ENCODE data around the gene FIZ1.

Gene FIZ1

DNA sequence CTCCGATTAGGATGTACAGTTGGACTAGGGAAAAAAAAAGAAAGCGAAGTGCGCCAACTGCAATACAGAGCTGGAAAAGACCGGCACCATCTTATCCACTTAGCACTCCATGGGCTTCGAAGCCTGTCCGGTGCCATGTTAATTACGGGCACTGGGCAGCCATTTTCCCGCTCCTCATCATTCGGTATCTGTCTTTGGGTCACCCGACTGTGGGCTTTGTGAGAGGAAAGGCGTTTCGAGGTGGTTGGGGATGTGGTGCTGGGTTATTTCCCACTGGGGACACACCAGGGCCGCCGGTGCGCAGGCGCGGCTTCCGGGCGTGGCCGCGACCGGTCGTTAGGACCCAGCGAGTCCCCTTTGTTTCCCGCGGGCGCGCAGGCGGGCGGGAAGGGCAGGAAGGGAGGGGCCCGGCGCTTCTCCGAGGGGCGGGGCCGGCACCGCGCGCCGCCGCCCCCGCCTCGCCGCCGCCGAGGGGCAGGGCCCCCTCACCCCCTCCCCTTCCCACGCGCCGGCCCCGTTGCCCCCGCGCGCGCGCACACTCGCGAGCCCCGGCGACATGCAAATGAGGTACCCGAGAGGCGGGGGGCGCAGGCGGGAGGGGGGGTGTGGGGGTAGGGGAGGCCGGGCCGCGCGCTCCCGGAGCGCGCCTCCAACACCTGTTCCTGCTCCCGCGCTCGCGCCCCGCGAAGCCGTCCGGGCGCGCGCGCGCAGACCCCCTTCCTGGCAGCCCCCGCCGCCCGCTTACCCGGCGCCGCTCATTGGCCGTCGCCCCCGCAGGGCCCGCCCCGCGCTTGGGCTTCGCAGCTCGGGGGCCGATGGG, 735 bp upstream of the FIZ1 start, which contains the start of gene ZNF524:
Gene ZNF524, plus strand, starts transcription at position 447 of the 820 bp plus-strand sequence. CDS start 1,825 bp downstream, outside the sequence.
- peak within 1 kb of the TSS; percentile 95 for H3K4me3 ChIP-seq (ENCODE audit: low read depth, low read length)
- TF ChIP-seq CTCF (IDR thresholded peaks at IDR 0.05; ENCODE audit: borderline replicate concordance, insufficient read depth, low read depth, low read length): no peak

DNA sequence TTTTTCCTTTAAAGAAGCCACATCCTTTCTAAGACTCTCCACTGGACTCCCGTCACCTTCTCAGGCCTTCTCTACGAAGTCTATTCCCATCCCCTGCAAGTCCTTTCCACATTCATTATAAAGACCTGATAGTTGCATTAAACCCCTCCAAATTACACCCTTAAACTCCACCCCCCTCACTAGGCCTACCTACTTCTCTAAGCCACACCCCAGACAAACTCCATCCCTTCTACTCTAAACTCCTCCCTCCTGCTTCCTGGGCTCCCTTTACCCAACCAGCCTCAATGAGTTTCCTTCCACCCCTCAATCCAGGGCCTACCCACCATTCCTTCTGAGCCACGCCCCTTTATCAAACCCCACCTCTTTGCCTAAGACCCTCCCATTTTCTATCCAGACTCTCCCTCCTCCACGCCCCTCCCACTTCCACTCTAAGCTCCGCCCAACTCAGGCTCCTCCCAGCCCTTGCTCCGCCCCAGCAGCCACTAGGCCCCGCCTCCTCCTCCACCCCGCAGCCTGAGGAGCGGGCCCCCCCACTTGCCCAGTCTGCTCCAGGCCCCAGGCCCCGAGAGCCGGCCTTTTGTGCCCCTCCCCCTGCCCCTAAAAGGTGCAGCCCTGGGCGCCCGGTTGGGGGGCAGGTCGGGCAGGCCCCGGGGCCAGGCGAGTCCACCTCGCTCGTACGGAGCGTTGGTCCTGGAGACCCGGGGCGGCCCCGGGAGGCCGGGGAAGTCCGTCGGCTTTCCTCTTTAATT, 424 bp downstream of the FIZ1 start:
- H3K4me3 ChIP-seq (ENCODE audit: low read depth, low read length): peak overlapping the region; percentile 95
- no peak for TF ChIP-seq CTCF (IDR thresholded peaks at IDR 0.05; ENCODE audit: borderline replicate concordance, insufficient read depth, low read depth, low read length)

- H3K4me3 ChIP-seq (ENCODE audit: low read depth, low read length): no peak overlapping the region
- no peak for TF ChIP-seq CTCF (IDR thresholded peaks at IDR 0.05; ENCODE audit: borderline replicate concordance, insufficient read depth, low read depth, low read length)
These were observed 1.3 kb downstream of the FIZ1 start for GRCh38 chr19:55598034-55598433.

DNA sequence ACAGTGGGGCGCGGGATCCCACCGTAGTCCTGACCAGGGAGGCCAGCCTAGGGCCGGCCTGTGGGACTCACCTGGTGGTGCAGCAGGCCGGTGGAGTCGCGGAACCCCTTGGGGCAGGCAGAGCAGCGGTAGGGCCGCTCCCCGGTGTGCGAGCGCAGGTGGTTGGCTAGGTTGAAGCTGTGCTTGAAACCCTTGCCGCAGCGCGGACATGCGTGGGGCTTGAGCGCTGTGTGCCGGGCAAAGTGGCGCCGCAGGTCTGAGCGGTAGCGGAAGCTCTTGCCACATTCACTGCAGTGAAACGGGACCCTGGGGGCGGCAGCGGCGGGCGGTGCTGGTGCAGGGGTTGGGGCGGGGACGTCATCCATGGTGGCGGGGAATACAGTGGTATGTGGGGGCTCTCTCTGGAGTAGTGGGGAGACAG, 1.8 kb downstream of the FIZ1 start:
- no peak for TF ChIP-seq CTCF (IDR thresholded peaks at IDR 0.05; ENCODE audit: borderline replicate concordance, insufficient read depth, low read depth, low read length)
- no peak overlapping the region for H3K4me3 ChIP-seq (ENCODE audit: low read depth, low read length)

DNA sequence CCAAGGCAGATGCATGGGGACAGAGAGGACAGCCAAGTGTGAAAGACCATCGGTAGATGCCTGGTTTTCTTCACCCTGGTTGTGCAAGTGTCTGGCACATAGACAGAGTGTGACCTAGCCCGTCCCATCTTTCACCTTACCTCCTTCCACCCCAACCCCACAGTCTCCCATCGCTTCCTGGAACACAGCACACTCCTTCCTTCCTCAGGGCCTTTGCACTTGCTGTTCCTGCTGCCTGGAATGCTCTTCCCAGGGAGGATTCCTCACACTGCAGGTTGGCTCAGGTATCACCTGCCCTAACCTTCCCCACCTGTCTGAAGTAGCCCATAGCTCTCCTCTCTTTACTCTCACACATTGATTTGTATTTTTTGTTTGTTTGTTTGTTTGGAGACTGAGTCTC, 3.0 kb downstream of the FIZ1 start:
- no peak overlapping the region for H3K4me3 ChIP-seq (ENCODE audit: low read depth, low read length)
- no peak for TF ChIP-seq CTCF (IDR thresholded peaks at IDR 0.05; ENCODE audit: borderline replicate concordance, insufficient read depth, low read depth, low read length)

DNA sequence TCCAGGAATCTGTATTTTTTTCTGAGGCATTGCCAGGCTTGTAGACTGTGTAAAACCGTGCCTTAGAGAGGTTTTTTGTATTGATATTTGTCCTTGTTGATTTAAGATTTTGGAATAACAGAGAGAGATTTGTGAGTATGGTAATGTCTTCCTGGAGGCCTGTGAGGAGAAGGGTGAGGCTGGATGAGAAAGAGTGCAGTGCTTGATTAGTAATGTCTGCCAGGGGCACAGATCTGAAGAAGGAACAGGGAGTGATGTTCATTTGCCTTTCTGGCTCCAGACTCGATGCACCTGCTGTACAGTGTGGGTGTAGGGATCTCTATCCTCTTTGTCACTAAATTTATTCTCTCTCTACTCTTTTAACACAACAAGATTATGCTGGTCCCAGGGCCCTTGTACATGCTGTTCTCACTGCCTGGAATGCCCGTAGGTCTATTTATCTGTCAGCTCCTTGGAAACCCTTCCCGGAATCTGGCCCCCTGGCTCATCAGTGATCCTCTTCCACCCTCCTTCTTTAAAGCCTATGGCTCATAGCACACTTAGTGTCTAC, 4.2 kb downstream of the FIZ1 start:
- TF ChIP-seq CTCF (IDR thresholded peaks at IDR 0.05; ENCODE audit: borderline replicate concordance, insufficient read depth, low read depth, low read length): no peak
- H3K4me3 ChIP-seq (ENCODE audit: low read depth, low read length): no peak overlapping the region

Data from GM12875 (cell line).